Measurements from ENCODE around the gene B3GNT9.

GRCh38 chr16:67148656-67149275 lies 2.0 kb downstream of the B3GNT9 start:
- TF ChIP-seq CTCF (IDR thresholded peaks at IDR 0.05) (no peak), POLR2A (IDR thresholded peaks at IDR 0.05) (no peak)
